Urinary bladder (tissue), 4 donors: Measurements from ENCODE around the gene SMYD3. TPM values are rescaled to one million over a fixed set of nuclear protein-coding genes. Genes with fewer than 3 reads are reported as not detected.

ENCODE experiments used
- DNase-seq: peaks from one replicate; pipeline ENCODE4 v3.0.0-alpha.2; 2015; ENCODE audit errors: extremely low spot score
- H3K27ac ChIP-seq: one replicate; pipeline ENCODE4 v1.5.1; 2013; ENCODE audit warnings: low read depth, mild to moderate bottlenecking, moderate library complexity
- H3K36me3 ChIP-seq: one replicate; pipeline ENCODE4 v1.6.1; 2013; ENCODE audit warnings: mild to moderate bottlenecking, moderate library complexity; ENCODE audit not compliant: insufficient read depth
- H3K4me1 ChIP-seq: one replicate; pipeline ENCODE4 v1.6.1; 2013; ENCODE audit warnings: mild to moderate bottlenecking, moderate library complexity; ENCODE audit not compliant: insufficient read depth
- H3K4me3 ChIP-seq: one replicate; pipeline ENCODE4 v1.5.1; 2013; ENCODE audit warnings: low read depth, low read length
- WGBS: extraction: QIAGEN DNeasy Blood & Tissue Kit; methylation state at CpG from one replicate; pipeline ENCODE4 v1.1.7; 2013; 5-methylcytosine and 5-hydroxymethylcytosine counted together
- polyA plus RNA-seq: library from polyadenylated mRNA; stranded (reverse); fragments of 200-250 nt; gene quantifications from one replicate; pipeline ENCODE4 v1.2.3, GENCODE V29; 2013
- total RNA-seq: library from RNA; depleted of rRNA; stranded (reverse); fragments of >200 nt; gene quantifications from one replicate; pipeline ENCODE4 v1.2.3, GENCODE V29; 2014
- donor health status: healthy with polysubstance abuse.
- donor health status: healthy.

Gene SMYD3
- total and polyA plus RNA-seq, 2 donors: 18.2 to 44.6 TPM

DNA sequence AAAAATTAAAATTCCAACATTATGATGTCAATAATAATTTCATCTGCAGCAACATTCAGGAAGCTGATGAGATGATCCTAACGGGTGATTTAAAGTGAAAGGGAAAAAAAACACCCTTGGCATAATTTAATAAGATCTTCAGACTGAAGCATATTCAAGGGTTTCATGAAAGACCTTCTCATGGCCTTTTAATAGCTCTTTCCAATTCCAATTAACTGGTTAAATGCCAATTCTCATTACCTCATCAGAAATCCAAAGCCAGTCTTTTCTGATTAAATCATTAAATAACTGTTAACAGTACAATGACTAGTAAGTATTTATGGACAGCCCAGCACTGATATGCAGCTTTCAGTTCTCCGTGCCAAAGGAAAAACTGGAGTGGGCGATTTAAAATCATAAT lies 407.5 kb downstream of the SMYD3 start:
- Histone ChIP-seq H3K27ac (no peak overlapping the region), H3K4me3 (no peak overlapping the region), H3K4me1 (no peaks in the 10 kb centered on the region), H3K36me3 (no peaks in the 10 kb centered on the region)
- no peak for DNase-seq
- WGBS: 88% methylated on average over 3 of the region's 3 CpGs

- DNase-seq: no peak
- WGBS: 62% methylated on average over 5 of the region's 5 CpGs
- no peak overlapping the region for H3K4me3 ChIP-seq
Measured at GRCh38 chr1:246096356-246096755, 410.7 kb downstream of the SMYD3 start.

DNA sequence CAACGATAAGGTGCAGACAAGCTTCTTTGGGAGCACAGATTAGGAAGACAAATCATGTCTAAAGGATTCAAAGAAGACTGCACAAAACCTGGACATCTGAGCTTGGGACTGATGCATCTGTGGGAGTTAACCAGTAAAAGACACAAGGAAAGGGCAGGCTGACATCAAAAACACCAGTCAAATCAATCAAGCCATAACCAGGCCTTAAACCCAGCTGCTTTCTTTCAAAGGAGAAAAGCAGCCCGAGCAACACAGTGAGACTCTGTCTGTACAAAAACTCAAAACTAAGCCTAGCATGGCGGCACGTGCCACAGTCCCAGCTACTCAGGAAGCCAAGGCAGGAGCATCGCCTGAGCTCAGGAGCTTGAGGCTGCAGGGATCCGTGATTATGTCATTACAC lies 411.6 kb downstream of the SMYD3 start:
- DNase-seq: no peak
- Histone ChIP-seq H3K4me3 (no peak overlapping the region), H3K4me1 (no peaks in the 10 kb centered on the region), H3K36me3 (no peaks in the 10 kb centered on the region), H3K27ac (no peak overlapping the region)
- WGBS: 89% methylated on average over 6 of the region's 6 CpGs

More at GRCh38 chr1:246096356-246096755, 410.7 kb downstream of the SMYD3 start:
- Histone ChIP-seq H3K36me3 (no peaks in the 10 kb centered on the region), H3K27ac (no peak overlapping the region), H3K4me1 (no peaks in the 10 kb centered on the region)

DNA sequence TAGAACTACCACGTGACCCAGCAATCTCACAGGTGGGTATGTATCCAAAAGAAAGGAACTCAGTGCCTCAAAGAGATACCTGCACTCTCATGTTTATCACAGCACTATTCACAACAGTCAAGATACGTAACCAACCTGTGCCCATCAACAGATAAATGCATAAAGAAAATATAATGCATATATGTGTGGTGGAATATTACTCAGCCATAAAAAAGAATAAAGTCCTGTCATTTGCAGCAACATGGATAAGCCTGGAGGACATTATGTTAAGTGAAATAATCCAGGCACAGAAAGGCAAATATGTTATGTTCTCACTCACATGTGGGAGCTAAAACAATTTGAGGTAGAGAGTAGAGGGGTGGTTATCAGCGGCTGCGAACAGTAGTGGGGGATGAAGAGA lies 413.8 kb downstream of the SMYD3 start:
- Histone ChIP-seq H3K4me3 (no peak overlapping the region), H3K27ac (no peak overlapping the region), H3K36me3 (no peaks in the 10 kb centered on the region), H3K4me1 (no peaks in the 10 kb centered on the region)
- WGBS: 99% methylated on average over 4 of the region's 4 CpGs
- no peak for DNase-seq

GRCh38 chr1:246092136-246092535 lies 414.9 kb downstream of the SMYD3 start:
- H3K36me3 ChIP-seq: no peaks in the 10 kb centered on the region
- no peak for DNase-seq
- H3K4me3 ChIP-seq: no peak overlapping the region
- 95% methylated on average over 4 of the region's 4 CpGs for WGBS
- no peak overlapping the region for H3K27ac ChIP-seq
- H3K4me1 ChIP-seq: no peaks in the 10 kb centered on the region

DNA sequence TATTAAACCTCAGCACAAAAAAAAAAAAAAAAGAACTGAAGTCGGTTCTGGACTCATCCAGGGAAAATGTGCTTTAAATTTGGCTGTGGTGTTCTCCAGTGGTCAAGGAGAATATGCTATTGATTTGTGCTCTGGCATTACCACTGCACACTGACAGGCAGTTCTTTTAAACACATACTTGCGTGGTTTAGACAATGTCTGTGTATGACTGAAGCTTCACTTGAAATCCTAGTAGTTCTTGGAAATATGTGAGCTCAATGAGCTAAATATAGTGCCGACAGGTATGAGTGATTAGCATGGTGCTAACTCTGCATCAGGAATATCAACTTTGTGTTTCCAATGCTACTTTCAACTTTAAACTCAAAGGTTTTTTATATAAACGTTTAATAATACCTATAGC lies 415.6 kb downstream of the SMYD3 start:
- no peak for DNase-seq
- 87% methylated on average over 4 of the region's 4 CpGs for WGBS
- no peak overlapping the region for H3K4me3 ChIP-seq
- no peaks in the 10 kb centered on the region for H3K36me3 ChIP-seq
- H3K4me1 ChIP-seq: no peaks in the 10 kb centered on the region
- no peak overlapping the region for H3K27ac ChIP-seq

DNA sequence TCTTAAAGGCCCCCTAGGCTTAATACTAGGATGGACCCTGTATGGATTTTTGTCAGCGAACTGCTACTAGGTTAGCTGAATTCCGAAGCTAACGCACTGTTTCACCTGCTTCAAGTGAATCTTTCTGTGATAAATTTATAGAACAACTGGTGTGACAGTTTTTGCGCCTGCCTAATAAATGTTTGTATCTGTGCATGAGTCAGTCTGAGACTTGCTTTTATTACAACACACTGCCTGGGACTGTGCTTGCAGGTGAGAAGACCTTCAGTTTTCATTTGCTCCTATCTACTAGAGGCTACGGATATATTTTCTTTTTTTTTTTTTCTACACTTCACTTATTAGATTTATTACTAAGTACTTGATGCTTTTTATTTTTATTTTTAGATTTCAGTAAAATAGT lies 420.9 kb downstream of the SMYD3 start:
- Histone ChIP-seq H3K36me3 (no peaks in the 10 kb centered on the region), H3K4me3 (no peak overlapping the region), H3K27ac (no peak overlapping the region), H3K4me1 (no peaks in the 10 kb centered on the region)
- DNase-seq: no peak
- 94% methylated on average over 5 of the region's 5 CpGs for WGBS

GRCh38 chr1:246083416-246083815 lies 423.7 kb downstream of the SMYD3 start:
- 86% methylated on average over 9 of the region's 9 CpGs for WGBS
- no peaks in the 10 kb centered on the region for H3K36me3 ChIP-seq
- no peaks in the 10 kb centered on the region for H3K4me1 ChIP-seq
- H3K4me3 ChIP-seq: no peak overlapping the region
- DNase-seq: no peak
- H3K27ac ChIP-seq: no peak overlapping the region

DNA sequence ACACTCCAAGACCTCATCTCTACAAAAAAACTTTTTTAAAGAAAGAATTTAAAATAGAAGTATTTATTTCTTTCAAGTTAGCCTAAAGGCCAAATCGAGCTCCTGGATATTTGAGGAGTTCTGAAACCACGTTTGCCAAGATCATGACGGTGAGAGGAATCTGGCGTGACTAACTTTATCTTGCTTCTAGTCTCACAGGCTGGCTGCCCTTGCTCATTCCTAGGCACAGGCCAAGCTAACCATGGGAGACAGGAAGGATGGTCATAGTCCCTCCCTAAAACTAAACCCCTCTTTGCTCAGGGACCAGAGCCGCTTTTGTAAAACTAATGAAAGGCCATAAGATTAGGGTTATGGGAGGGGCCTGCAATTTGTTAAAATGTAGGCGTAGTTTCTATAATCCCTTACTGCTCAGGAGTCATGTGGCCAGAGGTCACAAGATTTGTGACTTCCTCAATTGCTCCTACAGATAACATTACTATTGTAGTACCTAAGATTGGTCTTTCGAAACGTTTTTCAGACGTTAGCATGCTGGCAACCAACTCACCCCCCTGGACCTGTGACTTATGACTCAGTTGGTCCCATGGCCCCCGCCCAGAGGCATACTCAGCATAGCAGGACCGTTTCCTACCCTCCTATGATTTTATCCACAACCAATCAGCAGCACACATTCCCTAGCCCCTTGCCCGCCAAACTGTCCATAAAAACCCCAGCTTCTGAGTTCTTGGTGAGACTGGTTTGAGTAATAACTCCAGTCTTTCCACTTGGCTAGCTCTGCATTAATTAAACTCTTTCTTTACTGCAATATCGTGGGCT lies 425.0 kb downstream of the SMYD3 start:
- WGBS: 96% methylated on average over 13 of the region's 13 CpGs

DNA sequence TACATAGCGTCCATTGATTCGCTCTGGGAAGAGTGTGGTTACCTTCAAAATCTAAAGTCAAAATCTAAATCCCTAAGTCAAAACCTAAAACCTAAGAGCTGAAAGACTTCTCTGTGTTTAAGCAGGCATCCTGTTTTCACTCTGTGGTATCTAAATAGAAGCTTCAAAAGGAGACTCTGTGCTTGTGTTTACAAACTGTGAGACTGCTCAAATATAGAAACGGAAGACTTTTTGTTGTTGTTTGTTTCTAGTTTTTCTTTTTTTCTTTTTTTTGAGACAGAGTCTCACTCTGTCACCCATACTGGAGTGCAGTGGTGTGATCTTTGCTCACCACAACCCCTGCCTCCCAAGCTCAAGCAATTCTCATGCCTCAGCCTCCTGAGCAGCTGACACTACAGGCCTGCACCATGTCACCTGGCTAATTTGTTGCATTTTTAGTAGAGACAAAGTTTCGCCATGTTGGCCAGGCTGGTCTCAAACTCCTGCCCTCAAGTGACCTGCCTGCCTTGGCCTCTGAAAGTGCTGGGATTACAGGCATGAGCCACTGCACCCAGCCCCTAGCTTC lies 425.9 kb downstream of the SMYD3 start:
- H3K27ac ChIP-seq: no peak overlapping the region
- H3K36me3 ChIP-seq: no peaks in the 10 kb centered on the region
- 88% methylated on average over 4 of the region's 4 CpGs for WGBS
- H3K4me1 ChIP-seq: no peaks in the 10 kb centered on the region
- no peak overlapping the region for H3K4me3 ChIP-seq
- DNase-seq: no peak

More for the DNA sequence above, 425.0 kb downstream of the SMYD3 start:
- H3K27ac ChIP-seq: no peak overlapping the region
- no peaks in the 10 kb centered on the region for H3K36me3 ChIP-seq
- no peaks in the 10 kb centered on the region for H3K4me1 ChIP-seq
- no peak for DNase-seq
- H3K4me3 ChIP-seq: no peak overlapping the region

DNA sequence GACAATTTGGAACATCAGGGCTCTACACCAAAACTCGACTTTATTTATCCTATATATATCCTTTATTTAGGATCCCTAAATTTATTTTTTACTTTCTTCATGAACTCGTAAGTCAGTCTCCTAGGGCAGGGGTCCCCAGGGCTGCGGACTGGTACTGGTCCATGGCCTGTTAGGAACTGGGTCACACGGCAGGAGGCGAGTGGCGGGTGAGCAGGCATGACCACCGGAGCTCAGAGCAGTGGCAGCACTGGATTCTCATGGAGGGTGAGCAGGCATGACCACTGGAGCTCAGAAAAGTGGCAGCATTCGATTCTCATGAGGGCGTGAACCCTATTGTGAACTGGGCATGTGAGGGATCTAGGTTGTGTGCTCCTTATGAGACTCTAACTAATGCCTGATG lies 427.0 kb downstream of the SMYD3 start:
- DNase-seq: no peak
- Histone ChIP-seq H3K4me1 (no peaks in the 10 kb centered on the region), H3K27ac (no peak overlapping the region), H3K36me3 (no peaks in the 10 kb centered on the region), H3K4me3 (no peak overlapping the region)
- 97% methylated on average over 9 of the region's 9 CpGs for WGBS

GRCh38 chr1:246078888-246079252 lies 428.2 kb downstream of the SMYD3 start:
- H3K4me1 ChIP-seq: no peaks in the 10 kb centered on the region
- H3K36me3 ChIP-seq: no peaks in the 10 kb centered on the region
- no peak overlapping the region for H3K27ac ChIP-seq
- no peak overlapping the region for H3K4me3 ChIP-seq
- 99% methylated on average over 1 of the region's 1 CpG for WGBS
- no peak for DNase-seq

GRCh38 chr1:246078126-246078887 lies 428.8 kb downstream of the SMYD3 start:
- Histone ChIP-seq H3K27ac (no peak overlapping the region), H3K4me1 (no peaks in the 10 kb centered on the region), H3K36me3 (no peaks in the 10 kb centered on the region), H3K4me3 (no peak overlapping the region)
- 66% methylated on average over 9 of the region's 9 CpGs for WGBS
- no peak for DNase-seq

DNA sequence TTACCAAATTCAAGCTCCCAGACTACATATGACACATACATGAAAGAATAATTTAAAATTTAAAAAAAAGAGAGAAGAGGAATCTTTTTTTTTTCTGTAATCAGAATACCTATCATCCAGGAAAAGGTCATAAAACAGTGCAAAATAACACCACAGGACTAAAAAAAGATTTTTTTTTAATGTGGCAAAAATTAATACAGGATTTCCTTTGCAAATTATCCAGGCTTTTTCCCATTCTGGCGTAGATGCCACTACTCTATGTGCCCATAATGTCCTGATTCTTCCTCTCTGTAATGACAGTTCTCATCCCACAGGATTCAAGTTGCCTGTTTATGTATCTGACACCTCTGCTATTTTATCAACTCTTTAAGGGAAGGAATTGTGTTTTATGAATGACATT lies 429.6 kb downstream of the SMYD3 start:
- 88% methylated on average over 1 of the region's 1 CpG for WGBS
- no peak for DNase-seq
- H3K27ac ChIP-seq: no peak overlapping the region
- H3K4me1 ChIP-seq: no peaks in the 10 kb centered on the region
- H3K4me3 ChIP-seq: no peak overlapping the region
- no peaks in the 10 kb centered on the region for H3K36me3 ChIP-seq
